ENCODE results near the gene TRMT61A. TPM values are rescaled to one million over a fixed set of nuclear protein-coding genes. Genes with fewer than 3 reads are reported as not detected.
"Not testable (repeated sequence)": the region's sequence is repeated elsewhere in the genome, so short reads cannot be mapped to it uniquely, and the experiment has no call there.

The TRMT61A gene
- total RNA-seq, 1 donor from 2014 or later: 17.1 TPM

DNA sequence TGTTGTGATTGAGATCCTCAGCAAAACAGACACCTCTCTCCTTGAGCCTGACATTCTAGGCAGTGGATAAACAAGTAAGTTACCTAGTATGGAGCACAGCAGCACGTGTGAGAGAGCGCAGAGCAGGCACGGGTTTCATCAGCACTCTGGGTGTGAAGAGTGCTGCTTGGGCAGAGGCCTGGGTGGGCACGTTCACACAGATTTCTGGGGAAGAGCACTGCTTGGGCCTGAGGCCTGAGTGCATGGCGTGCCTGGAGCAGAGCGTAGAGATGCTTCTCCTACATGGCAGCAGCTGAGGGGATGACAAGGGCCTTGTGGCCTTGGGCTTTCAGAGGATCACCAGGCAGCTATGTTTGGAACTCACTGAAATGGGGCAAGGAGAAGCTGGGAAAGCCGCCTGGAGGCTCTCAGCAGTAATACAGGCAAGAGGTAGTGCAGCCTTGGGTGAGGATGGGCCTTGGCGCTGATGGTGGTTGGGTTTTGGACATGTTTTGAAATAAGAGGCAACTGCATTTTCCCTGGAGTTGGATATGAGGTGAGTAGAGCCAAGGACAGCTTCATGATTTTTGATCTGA is 23.9 kb upstream of the TRMT61A start:
- H3K27me3 ChIP-seq (ENCODE audit: control insufficient read depth, insufficient read depth, low read length): no peaks in the 10 kb centered on the region
- DNase-seq (ENCODE audit: low read depth): no peak
- peaks cover 5% of the 10 kb centered on the region for H3K36me3 ChIP-seq (ENCODE audit: control insufficient read depth, insufficient read depth, low read length)
- TF ChIP-seq, protein P1, sequence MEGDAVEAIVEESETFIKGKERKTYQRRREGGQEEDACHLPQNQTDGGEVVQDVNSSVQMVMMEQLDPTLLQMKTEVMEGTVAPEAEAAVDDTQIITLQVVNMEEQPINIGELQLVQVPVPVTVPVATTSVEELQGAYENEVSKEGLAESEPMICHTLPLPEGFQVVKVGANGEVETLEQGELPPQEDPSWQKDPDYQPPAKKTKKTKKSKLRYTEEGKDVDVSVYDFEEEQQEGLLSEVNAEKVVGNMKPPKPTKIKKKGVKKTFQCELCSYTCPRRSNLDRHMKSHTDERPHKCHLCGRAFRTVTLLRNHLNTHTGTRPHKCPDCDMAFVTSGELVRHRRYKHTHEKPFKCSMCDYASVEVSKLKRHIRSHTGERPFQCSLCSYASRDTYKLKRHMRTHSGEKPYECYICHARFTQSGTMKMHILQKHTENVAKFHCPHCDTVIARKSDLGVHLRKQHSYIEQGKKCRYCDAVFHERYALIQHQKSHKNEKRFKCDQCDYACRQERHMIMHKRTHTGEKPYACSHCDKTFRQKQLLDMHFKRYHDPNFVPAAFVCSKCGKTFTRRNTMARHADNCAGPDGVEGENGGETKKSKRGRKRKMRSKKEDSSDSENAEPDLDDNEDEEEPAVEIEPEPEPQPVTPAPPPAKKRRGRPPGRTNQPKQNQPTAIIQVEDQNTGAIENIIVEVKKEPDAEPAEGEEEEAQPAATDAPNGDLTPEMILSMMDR (IDR thresholded peaks at IDR 0.05; ENCODE audit: insufficient read depth, low read length, poor library complexity, severe bottlenecking): no peak
- no peak overlapping the region for H3K4me3 ChIP-seq (ENCODE audit: low read depth, low read length)

DNA sequence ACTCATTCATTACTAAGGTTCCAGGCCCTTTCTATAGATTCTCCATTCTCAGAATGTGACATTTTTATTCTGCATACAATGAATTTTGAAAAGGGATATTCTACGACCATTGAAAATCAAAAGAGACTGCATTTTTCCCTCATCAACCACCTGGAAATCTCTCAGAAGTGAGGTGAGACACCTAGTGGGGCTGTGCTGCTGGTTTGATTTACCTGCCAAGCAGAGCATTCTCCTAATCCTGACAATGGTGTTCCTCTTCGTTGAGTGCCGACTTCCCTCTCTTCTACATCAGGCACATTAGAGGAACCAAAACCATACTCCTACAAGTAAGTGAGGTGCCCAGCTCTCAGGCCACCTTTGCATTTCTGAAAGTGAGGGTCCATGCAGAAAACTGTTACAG is 21.2 kb upstream of the TRMT61A start:
- no peak for DNase-seq (ENCODE audit: low read depth)
- H3K36me3 ChIP-seq (ENCODE audit: control insufficient read depth, insufficient read depth, low read length): peaks cover 3% of the 10 kb centered on the region

DNA sequence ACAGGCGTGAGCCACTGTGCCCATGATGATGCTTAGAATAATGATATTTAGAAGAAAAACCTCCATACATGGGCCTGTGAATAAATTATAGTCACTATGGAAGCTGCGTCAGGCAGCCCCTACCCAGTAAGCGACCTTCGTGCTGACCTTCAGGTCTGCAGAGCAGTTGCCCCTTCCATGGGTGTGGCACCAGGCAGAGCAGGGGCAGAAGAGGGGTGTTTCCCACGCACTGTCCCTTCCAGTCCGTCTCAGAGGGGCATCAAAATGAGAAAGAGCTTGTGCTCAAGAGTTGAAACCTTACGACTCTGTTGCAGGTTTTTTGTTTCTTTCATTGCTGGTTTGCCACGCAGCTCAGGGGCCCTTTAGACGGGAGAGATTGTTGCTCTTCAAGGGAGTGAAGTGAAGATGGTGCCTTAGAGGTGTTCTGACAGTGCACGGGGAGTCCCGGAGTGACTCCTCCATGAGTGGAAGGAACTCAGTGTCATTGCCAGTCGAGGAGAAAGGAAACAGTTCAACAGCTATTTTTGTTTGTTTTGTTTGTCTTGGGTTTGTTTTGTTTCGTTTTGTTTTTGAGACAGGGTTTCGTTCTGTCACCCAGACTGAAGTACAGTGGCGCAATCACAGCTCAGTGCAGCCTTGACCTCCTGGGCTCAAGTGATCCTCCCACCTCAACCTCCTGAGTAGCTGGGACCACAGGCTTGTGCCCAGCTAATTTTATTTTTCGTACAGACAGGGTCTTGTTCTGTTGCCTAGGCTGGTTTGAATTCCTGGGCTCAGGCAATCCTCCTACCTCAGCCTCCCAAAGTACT is 20.3 kb upstream of the TRMT61A start:
- TF ChIP-seq, protein P1 (IDR thresholded peaks at IDR 0.05; ENCODE audit: insufficient read depth, low read length, poor library complexity, severe bottlenecking): no peak
- DNase-seq (ENCODE audit: low read depth): no peak
- Histone ChIP-seq H3K36me3 (ENCODE audit: control insufficient read depth, insufficient read depth, low read length) (peaks cover 3% of the 10 kb centered on the region), H3K27me3 (ENCODE audit: control insufficient read depth, insufficient read depth, low read length) (no peaks in the 10 kb centered on the region), H3K4me3 (ENCODE audit: low read depth, low read length) (no peak overlapping the region)

More for the DNA sequence above, 21.2 kb upstream of the TRMT61A start:
- Histone ChIP-seq H3K27me3 (ENCODE audit: control insufficient read depth, insufficient read depth, low read length) (no peaks in the 10 kb centered on the region), H3K4me3 (ENCODE audit: low read depth, low read length) (no peak overlapping the region)
- TF ChIP-seq, protein P1 (IDR thresholded peaks at IDR 0.05; ENCODE audit: insufficient read depth, low read length, poor library complexity, severe bottlenecking): no peak

DNA sequence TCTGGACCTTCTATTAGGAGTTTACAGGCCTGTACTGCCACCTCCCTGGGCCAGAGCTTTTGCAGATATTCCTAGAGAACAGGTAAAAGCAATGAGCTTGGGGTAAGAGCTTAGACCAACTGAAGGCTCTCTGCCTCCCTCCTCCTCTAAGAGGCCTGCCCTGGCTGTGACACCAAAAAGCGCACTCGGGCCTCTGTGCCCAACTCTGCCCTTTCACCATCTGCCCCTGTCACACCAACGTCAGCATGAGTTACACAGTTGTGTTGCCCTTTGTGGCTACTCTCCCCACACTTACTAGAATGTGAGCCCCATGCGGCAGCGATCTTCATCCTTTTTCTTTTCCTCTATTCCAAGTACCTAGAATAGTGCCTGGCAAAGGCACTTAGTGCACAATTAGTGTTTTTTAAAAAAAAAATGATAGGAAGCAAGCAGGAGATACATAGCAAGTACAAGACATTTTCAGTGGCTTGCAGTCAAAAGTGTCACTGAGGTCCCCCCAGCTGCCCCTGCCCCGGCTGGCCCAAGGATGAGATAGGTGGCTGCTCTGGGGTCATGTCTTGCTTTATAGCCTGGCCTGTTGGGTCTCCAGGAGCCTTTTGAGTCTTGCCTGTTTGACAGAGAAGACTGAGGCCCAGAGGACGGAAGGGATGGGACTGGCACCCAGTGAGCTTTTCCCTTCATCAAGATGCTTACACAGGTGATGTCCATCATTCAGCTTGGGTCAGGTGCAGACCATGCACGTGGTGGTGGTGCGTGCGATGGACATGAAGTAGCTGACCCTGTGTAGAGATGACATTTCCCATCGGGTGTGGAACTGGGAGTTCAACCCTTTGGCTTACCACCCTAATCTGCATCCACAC is 18.9 kb upstream of the TRMT61A start:
- Histone ChIP-seq H3K36me3 (ENCODE audit: control insufficient read depth, insufficient read depth, low read length) (peaks cover under 1% of the 10 kb centered on the region), H3K4me3 (ENCODE audit: low read depth, low read length) (no peak overlapping the region), H3K27me3 (ENCODE audit: control insufficient read depth, insufficient read depth, low read length) (no peaks in the 10 kb centered on the region)
- no peak for DNase-seq (ENCODE audit: low read depth)
- TF ChIP-seq, protein P1 (IDR thresholded peaks at IDR 0.05; ENCODE audit: insufficient read depth, low read length, poor library complexity, severe bottlenecking): no peak

DNA sequence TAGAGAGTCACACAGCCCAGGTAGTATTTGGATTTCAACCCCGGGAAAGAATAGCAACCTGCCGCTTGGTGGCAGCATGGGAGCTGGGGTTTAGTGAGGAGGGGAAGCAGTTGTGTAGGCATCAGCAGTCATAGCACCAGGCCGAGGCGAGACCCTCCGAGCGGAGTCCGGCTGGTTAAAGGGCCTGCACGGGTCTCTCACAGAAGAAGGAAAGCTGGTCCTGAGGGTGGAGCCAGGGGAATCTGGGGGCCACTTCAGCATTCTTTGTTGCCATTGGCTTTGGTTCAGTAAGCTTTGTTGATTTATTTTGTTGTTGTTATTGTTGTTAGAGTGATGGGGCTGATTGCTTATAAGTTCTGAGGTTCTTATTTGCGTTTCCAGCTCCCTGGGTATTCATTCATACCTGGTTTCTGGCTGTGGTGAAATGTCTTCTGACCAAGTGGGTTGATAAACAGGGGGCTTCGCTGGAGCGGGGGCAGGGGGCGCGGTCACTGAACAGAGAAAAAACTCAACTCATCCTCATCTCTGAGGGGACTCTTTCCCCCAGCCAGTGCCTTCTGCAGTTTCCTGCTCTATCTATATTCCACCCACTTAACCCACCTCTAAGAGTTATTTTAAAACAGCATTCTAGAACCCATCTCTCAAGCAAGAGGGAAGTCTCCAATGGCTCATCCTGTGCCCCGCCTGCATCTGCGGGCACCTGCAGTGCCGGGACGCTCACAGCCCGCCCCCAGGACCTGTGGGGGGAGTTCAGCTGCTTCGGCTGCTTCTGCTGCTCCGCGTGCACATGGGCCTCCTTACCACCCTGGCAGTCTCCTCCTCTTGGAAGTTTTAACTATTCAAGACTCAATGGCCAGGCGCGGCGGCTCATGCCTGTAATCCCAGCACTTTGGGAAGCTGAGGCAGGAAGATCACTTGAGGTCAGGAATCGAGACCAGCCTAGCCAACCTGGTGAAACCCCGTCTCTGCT is 18.0 kb upstream of the TRMT61A start:
- no peak for DNase-seq (ENCODE audit: low read depth)
- Histone ChIP-seq H3K4me3 (ENCODE audit: low read depth, low read length) (no peak overlapping the region), H3K36me3 (ENCODE audit: control insufficient read depth, insufficient read depth, low read length) (no peaks in the 10 kb centered on the region), H3K27me3 (ENCODE audit: control insufficient read depth, insufficient read depth, low read length) (no peaks in the 10 kb centered on the region)
- TF ChIP-seq, protein P1 (IDR thresholded peaks at IDR 0.05; ENCODE audit: insufficient read depth, low read length, poor library complexity, severe bottlenecking): no peak

DNA sequence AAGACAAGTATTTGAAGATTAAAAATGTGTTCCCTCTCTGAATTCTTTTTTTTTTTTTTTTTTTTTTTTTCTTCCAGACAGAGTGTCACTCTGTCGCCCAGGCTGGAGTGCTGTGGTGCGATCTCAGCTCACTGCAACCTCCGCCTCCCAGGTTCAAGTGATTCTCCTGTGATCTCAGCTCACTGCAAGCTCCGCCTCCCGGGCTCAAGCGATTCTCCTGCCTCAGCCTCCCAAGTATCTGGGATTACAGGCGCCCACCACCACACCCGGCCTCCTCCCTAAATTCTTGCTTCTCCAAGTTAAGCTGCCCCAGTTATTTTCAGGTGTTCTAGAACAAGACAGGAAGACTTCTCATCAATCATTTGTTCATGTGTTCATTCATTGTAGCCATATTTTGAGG is 16.8 kb upstream of the TRMT61A start:
- H3K36me3 ChIP-seq (ENCODE audit: control insufficient read depth, insufficient read depth, low read length); DNase-seq (ENCODE audit: low read depth): not testable (repeated sequence)

More for the DNA sequence above, 16.8 kb upstream of the TRMT61A start:
- not testable (repeated sequence) for H3K4me3 ChIP-seq (ENCODE audit: low read depth, low read length); H3K27me3 ChIP-seq (ENCODE audit: control insufficient read depth, insufficient read depth, low read length)
